Neural progenitor cell (in vitro differentiated cells): Measurements from ENCODE around the gene USP16. TPM values are rescaled to one million over a fixed set of nuclear protein-coding genes. Genes with fewer than 3 reads are reported as not detected.
A peak's percentile ranks its signal among the peaks of the same experiment; 100 is the strongest.

ENCODE experiments used
- DNase-seq: peaks from one replicate; pipeline ENCODE4 v3.0.0-alpha.2; 2016; ENCODE audit warnings: low spot score
- H2AFZ ChIP-seq: fragments of 200-600 bp; sonication (generic); replicated peaks from 2 replicates; pipeline ENCODE4 v1.6.1; 2016; ENCODE audit warnings: antibody characterized with exemption
- H3F3A ChIP-seq: fragments of 200-600 bp; sonication (generic); 2 replicates; pipeline ENCODE4 v1.6.1; 2016; ENCODE audit warnings: antibody characterized with exemption, low read depth
- H3K27ac ChIP-seq: fragments of 200-600 bp; sonication (generic); 2 replicates; pipeline ENCODE4 v1.5.1; 2016; ENCODE audit warnings: mild to moderate bottlenecking
- H3K27me3 ChIP-seq: fragments of 200-600 bp; sonication (generic); 2 replicates; pipeline ENCODE4 v1.6.1; 2016; ENCODE audit warnings: mild to moderate bottlenecking, moderate library complexity
- H3K36me3 ChIP-seq: fragments of 200-600 bp; sonication (generic); 2 replicates; pipeline ENCODE4 v1.5.1; 2016
- H3K4me1 ChIP-seq: fragments of 200-600 bp; sonication (generic); 2 replicates; pipeline ENCODE4 v1.6.1; 2016; ENCODE audit warnings: mixed run types
- H3K4me2 ChIP-seq: fragments of 200-600 bp; sonication (generic); 2 replicates; pipeline ENCODE4 v1.6.1; 2016
- H3K4me3 ChIP-seq: fragments of 200-600 bp; sonication (generic); 2 replicates; pipeline ENCODE4 v1.5.1; 2016
- H3K79me2 ChIP-seq: fragments of 200-600 bp; sonication (generic); 2 replicates; pipeline ENCODE4 v1.6.1; 2016; ENCODE audit warnings: low read depth
- H3K9ac ChIP-seq: fragments of 200-600 bp; sonication (generic); 2 replicates; pipeline ENCODE4 v1.6.1; 2016
- H3K9me3 ChIP-seq: fragments of 200-600 bp; sonication (generic); 2 replicates; pipeline ENCODE4 v1.5.1; 2016; ENCODE audit warnings: low read depth
- H4K20me1 ChIP-seq: fragments of 200-600 bp; sonication (generic); 2 replicates; pipeline ENCODE4 v1.6.1; 2016; ENCODE audit warnings: low read depth
- H3K27ac Mint-ChIP-seq: 3 replicates; pipeline ENCODE4 v1.8.0; 2021; ENCODE audit warnings: mixed read lengths
- H3K27me3 Mint-ChIP-seq: 2 replicates; pipeline ENCODE4 v1.8.0; 2022; ENCODE audit warnings: low read depth, mild to moderate bottlenecking, inconsistent platforms, moderate library complexity, mixed read lengths; ENCODE audit not compliant: insufficient read depth
- H3K36me3 Mint-ChIP-seq: 3 replicates; pipeline ENCODE4 v1.8.0; 2021; ENCODE audit warnings: mixed read lengths
- H3K4me1 Mint-ChIP-seq: 3 replicates; pipeline ENCODE4 v1.8.0; 2021; ENCODE audit warnings: mixed read lengths
- H3K4me3 Mint-ChIP-seq: 3 replicates; pipeline ENCODE4 v1.8.0; 2021; ENCODE audit warnings: mild to moderate bottlenecking, moderate library complexity, mixed read lengths
- H3K9me3 Mint-ChIP-seq: 3 replicates; pipeline ENCODE4 v1.8.0; 2020; ENCODE audit warnings: mixed read lengths
- EZH2 ChIP-seq: fragments of 200-600 bp; sonication (generic); IDR thresholded peaks from 2 replicates; pipeline ENCODE4 v1.6.1; 2017; ENCODE audit warnings: antibody characterized with exemption, mild to moderate bottlenecking, moderate library complexity
- EZH2phosphoT487 ChIP-seq: fragments of 200-600 bp; sonication (generic); IDR thresholded peaks from 2 replicates; pipeline ENCODE4 v1.6.1; 2017; ENCODE audit warnings: antibody characterized with exemption
- total RNA-seq: library from RNA; depleted of rRNA; stranded (reverse); fragments of >200 nt; gene quantifications from 2 replicates; pipeline ENCODE4 v1.2.3, GENCODE V29; 2015; ENCODE audit warnings: low replicate concordance
- TF ChIP-seq, protein P1 (sequence below): fragments of 200-600 bp; sonication (generic); IDR thresholded peaks from 2 replicates; pipeline ENCODE4 v1.5.1; 2017; ENCODE audit warnings: antibody characterized with exemption, mild to moderate bottlenecking

Gene USP16
- total RNA-seq, 1 donor from 2014 or later, result 38.5 TPM

DNA sequence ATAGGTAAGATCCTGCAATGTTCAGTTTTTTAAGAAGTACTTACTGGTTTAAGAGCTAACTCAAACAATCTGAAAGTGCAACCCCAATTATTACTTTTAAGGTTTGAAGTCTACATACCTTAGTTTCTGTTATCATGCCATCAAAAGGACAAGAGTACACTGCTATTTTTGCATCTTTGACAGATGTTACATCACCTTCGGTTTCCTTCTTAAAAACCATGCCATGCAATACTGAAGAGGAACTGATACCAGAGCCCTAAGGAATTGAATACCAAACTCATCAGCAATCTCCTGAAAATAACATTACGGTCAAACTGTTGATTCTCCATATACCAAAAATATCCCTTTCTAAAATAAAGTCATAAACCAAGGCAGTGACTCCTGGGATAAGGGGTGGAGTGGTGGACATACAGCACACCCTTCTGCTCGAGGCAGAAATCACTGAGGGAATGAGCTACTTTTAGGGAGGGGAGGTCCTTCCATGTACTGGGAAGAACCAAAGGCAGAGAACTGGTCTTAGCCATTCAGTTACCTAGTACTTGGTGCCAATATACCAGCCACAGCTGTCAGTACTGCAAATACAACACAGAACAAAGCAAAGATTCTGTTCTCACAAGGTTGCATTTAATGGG, 40.5 kb downstream of the USP16 start:
- H3K36me3 Mint-ChIP-seq, result peaks cover 42% of the 10 kb centered on the region
- H3K36me3 ChIP-seq, result peaks cover 67% of the 10 kb centered on the region

DNA sequence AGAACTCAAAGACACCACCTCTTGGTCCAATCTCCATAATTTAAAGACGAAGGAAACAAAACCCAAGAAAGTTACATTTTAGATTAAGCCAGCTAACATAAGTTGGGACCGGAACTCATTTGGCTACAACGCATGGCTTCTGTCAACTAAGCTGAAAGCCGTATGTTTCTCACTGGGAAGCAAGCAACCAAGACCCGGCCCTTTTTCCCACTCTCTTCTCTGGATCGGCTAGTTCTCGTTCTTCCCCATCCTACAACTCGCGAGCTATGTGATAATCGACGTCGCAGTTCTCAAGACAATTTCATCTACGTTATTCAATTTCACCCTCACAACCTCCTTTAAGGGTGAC, 48.4 kb downstream of the USP16 start:
- H3K27me3 Mint-ChIP-seq, result peaks cover 2% of the 10 kb centered on the region
- TF ChIP-seq EZH2phosphoT487 (no peak), EZH2 (no peak)
- TF ChIP-seq, protein P1, sequence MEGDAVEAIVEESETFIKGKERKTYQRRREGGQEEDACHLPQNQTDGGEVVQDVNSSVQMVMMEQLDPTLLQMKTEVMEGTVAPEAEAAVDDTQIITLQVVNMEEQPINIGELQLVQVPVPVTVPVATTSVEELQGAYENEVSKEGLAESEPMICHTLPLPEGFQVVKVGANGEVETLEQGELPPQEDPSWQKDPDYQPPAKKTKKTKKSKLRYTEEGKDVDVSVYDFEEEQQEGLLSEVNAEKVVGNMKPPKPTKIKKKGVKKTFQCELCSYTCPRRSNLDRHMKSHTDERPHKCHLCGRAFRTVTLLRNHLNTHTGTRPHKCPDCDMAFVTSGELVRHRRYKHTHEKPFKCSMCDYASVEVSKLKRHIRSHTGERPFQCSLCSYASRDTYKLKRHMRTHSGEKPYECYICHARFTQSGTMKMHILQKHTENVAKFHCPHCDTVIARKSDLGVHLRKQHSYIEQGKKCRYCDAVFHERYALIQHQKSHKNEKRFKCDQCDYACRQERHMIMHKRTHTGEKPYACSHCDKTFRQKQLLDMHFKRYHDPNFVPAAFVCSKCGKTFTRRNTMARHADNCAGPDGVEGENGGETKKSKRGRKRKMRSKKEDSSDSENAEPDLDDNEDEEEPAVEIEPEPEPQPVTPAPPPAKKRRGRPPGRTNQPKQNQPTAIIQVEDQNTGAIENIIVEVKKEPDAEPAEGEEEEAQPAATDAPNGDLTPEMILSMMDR, result no peak
- H3K4me1 Mint-ChIP-seq, result peaks cover 16% of the 10 kb centered on the region
- H3K4me3 Mint-ChIP-seq, result peak overlapping the region; percentile 100
- no peaks in the 10 kb centered on the region for H3K9me3 Mint-ChIP-seq
- H3K4me2 ChIP-seq, result peak overlapping the region; percentile 99
- peak; percentile 33 for DNase-seq
- H3K27ac Mint-ChIP-seq, result peak overlapping the region; percentile 100
- H3F3A ChIP-seq, result no peaks in the 10 kb centered on the region
- H3K36me3 Mint-ChIP-seq, result peaks cover 3% of the 10 kb centered on the region
- no peaks in the 10 kb centered on the region for H3K27me3 ChIP-seq
- peaks cover 38% of the 10 kb centered on the region for H4K20me1 ChIP-seq
- peaks cover 22% of the 10 kb centered on the region for H3K36me3 ChIP-seq
- peaks cover 57% of the 10 kb centered on the region for H3K79me2 ChIP-seq
- H2AFZ ChIP-seq, result peak overlapping the region; percentile 14
- H3K4me3 ChIP-seq, result peak overlapping the region; percentile 92
- H3K4me1 ChIP-seq, result peaks cover 21% of the 10 kb centered on the region
- H3K9me3 ChIP-seq, result no peaks in the 10 kb centered on the region
- H3K27ac ChIP-seq, result peak overlapping the region; percentile 76
- H3K9ac ChIP-seq, result peak overlapping the region; percentile 98

More for the DNA sequence above, 40.5 kb downstream of the USP16 start:
- no peak overlapping the region for H3K4me2 ChIP-seq
- Mint-ChIP-seq H3K27me3 (no peaks in the 10 kb centered on the region), H3K4me1 (no peaks in the 10 kb centered on the region), H3K27ac (no peak overlapping the region), H3K4me3 (no peak overlapping the region), H3K9me3 (no peaks in the 10 kb centered on the region)
- peaks cover 7% of the 10 kb centered on the region for H4K20me1 ChIP-seq
- TF ChIP-seq, protein P1, result no peak
- no peak for TF ChIP-seq EZH2phosphoT487
- no peak for TF ChIP-seq EZH2
- no peak overlapping the region for H3K4me3 ChIP-seq
- peaks cover 25% of the 10 kb centered on the region for H3K79me2 ChIP-seq
- no peaks in the 10 kb centered on the region for H3K27me3 ChIP-seq
- H3K9me3 ChIP-seq, result no peaks in the 10 kb centered on the region
- DNase-seq, result no peak
- no peak overlapping the region for H2AFZ ChIP-seq
- H3F3A ChIP-seq, result peaks cover 1% of the 10 kb centered on the region
- H3K4me1 ChIP-seq, result no peaks in the 10 kb centered on the region
- no peak overlapping the region for H3K9ac ChIP-seq
- H3K27ac ChIP-seq, result no peak overlapping the region

DNA sequence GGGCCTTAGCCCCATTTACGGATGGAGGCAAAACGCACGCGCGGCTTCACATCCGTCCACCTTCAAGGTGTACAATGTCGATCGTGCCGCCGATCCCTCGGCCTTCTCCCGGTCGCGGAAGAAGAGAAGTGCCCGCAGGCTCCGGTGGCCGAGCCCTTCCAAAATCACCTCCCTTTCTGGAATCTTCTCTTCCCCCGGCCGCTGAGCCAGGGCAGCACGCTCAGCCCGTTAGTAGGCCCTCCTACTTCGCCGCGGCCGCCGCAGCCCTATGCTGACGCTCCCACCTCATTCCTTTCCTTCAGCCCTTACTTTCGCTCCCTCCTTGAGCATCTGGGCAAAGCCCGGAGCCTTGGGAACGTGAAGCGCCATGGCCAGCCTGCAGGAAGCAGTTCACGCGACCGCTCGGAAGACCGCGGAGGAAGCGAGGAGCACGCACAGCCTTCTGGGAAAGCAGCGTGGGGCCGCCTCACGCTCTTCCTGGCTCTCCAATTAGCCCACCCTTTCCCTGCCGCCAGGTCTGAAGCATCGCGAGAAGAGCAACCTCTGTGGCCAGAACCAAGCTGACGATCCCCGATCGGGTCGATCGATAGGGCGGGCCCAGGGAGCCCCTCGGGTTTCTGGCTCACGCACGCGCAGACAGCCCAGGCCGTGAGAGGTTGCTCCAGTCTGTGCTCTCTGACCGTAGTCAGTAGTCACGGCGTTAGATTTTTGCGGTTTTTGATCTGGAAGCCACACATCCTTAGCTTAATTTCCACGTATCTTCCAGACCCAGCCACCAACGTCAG, 48.9 kb downstream of the USP16 start, which contains the start of gene CCT8:
TSS of gene CCT8 (minus strand) at position 427 of the 785 bp plus-strand sequence. CDS start at position 369, 58 bp downstream.
- H3K9me3 ChIP-seq, result no peaks in the 10 kb centered on the region
- peak within 1 kb of the TSS; percentile 100 for H3K27ac Mint-ChIP-seq
- peak within 1 kb of the TSS; percentile 100 for H3K4me3 Mint-ChIP-seq
- H3K4me2 ChIP-seq, result peak within 1 kb of the TSS; percentile 99
- H3K27me3 ChIP-seq, result no peaks in the 10 kb centered on the region
- peaks cover 51% of the 10 kb centered on the region for H3K79me2 ChIP-seq
- H3K4me3 ChIP-seq, result peak within 1 kb of the TSS; percentile 92
- peak within 1 kb of the TSS; percentile 94 for H2AFZ ChIP-seq
- H3F3A ChIP-seq, result no peaks in the 10 kb centered on the region
- no peaks in the 10 kb centered on the region for H3K9me3 Mint-ChIP-seq
- TF ChIP-seq, protein P1, result no peak
- TF ChIP-seq EZH2, result no peak
- TF ChIP-seq EZH2phosphoT487, result no peak
- peaks cover 21% of the 10 kb centered on the region for H3K4me1 ChIP-seq
- H3K36me3 ChIP-seq, result peaks cover 17% of the 10 kb centered on the region
- H4K20me1 ChIP-seq, result peaks cover 35% of the 10 kb centered on the region
- H3K27me3 Mint-ChIP-seq, result peaks cover 2% of the 10 kb centered on the region
- peak; percentile 100 for DNase-seq
- peaks cover 16% of the 10 kb centered on the region for H3K4me1 Mint-ChIP-seq
- peak within 1 kb of the TSS; percentile 76 for H3K27ac ChIP-seq
- peak within 1 kb of the TSS; percentile 98 for H3K9ac ChIP-seq
- H3K36me3 Mint-ChIP-seq, result peaks cover 3% of the 10 kb centered on the region
